Bronchial epithelial cell (primary cell): ENCODE data around the gene GPR152. TPM values are rescaled to one million over a fixed set of nuclear protein-coding genes. Genes with fewer than 3 reads are reported as not detected.

ENCODE experiments used
- DNase-seq: peaks from one replicate; pipeline ENCODE4 v3.0.0-alpha.2; 2010; ENCODE audit warnings: low read depth
- FAIRE-seq: peaks from 2 replicates; lab custom pipeline; 2011; peaks lifted over from hg19 to GRCh38; lab: Jason Lieb, UNC
- H3K27me3 ChIP-seq: 2 replicates; pipeline ENCODE4 v1.5.1; 2011; ENCODE audit warnings: low read length; ENCODE audit not compliant: control insufficient read depth, insufficient read depth
- H3K36me3 ChIP-seq: 2 replicates; pipeline ENCODE4 v1.5.1; 2011; ENCODE audit warnings: low read length; ENCODE audit not compliant: control insufficient read depth, insufficient read depth
- H3K4me3 ChIP-seq: 2 replicates; pipeline ENCODE4 v1.5.1; 2011; ENCODE audit warnings: mild to moderate bottlenecking, low read depth, low read length, control low read depth
- CTCF ChIP-seq: IDR thresholded peaks from 2 replicates; pipeline ENCODE4 v1.5.1; 2011; ENCODE audit warnings: mild to moderate bottlenecking, moderate library complexity, low read length, control low read depth, inconsistent platforms; ENCODE audit not compliant: insufficient read depth, severe bottlenecking
- total RNA-seq: library from RNA; depleted of rRNA; stranded (reverse); fragments of >200 nt; gene quantifications from 2 replicates; pipeline ENCODE4 v1.2.1, GENCODE V29; 2014

Gene GPR152
- total RNA-seq, 1 donor from 2014 or later, result not detected

- FAIRE-seq (no peak), DNase-seq (peak; percentile 20)
- Histone ChIP-seq H3K4me3 (no peak overlapping the region), H3K36me3 (peaks cover 21% of the 10 kb centered on the region), H3K27me3 (no peaks in the 10 kb centered on the region)
- TF ChIP-seq CTCF, result peak; percentile 47
These were observed 13.0 kb downstream of the GPR152 start for GRCh38 chr11:67439321-67440228.

- no peak for DNase-seq
- H3K36me3 ChIP-seq, result peaks cover 31% of the 10 kb centered on the region
- TF ChIP-seq CTCF, result no peak
- no peak overlapping the region for H3K4me3 ChIP-seq
- FAIRE-seq, result no peak
- no peaks in the 10 kb centered on the region for H3K27me3 ChIP-seq
These were observed 14.2 kb downstream of the GPR152 start for GRCh38 chr11:67438158-67438902.

- TF ChIP-seq CTCF, result no peak
- H3K27me3 ChIP-seq, result no peaks in the 10 kb centered on the region
- FAIRE-seq (no peak), DNase-seq (no peak)
- peaks cover 35% of the 10 kb centered on the region for H3K36me3 ChIP-seq
- H3K4me3 ChIP-seq, result no peak overlapping the region
These were observed 14.7 kb downstream of the GPR152 start for GRCh38 chr11:67437809-67438157.

- DNase-seq, result no peak
- H3K27me3 ChIP-seq, result no peaks in the 10 kb centered on the region
- FAIRE-seq, result no peak
- TF ChIP-seq CTCF, result no peak
- no peak within 1 kb of the TSS for H3K4me3 ChIP-seq
- peaks cover 40% of the 10 kb centered on the region for H3K36me3 ChIP-seq
These were observed 15.3 kb downstream of the GPR152 start, which contains the start of gene PTPRCAP for GRCh38 chr11:67437082-67437808. TSS of gene PTPRCAP (minus strand) at chr11:67437682. CDS start at chr11:67437619, 63 bp downstream.

GRCh38 chr11:67436459-67437081 lies 16.0 kb downstream of the GPR152 start:
- Histone ChIP-seq H3K36me3 (peaks cover 36% of the 10 kb centered on the region), H3K27me3 (no peaks in the 10 kb centered on the region), H3K4me3 (no peak overlapping the region)
- FAIRE-seq (no peak), DNase-seq (no peak)
- TF ChIP-seq CTCF, result no peak
